Thyroid gland (tissue), 4 donors: ENCODE measurements around the gene EXOC4.

ENCODE experiments used
- POLR2A ChIP-seq, 2 donors: fragments of 450-650 bp; IDR thresholded peaks; one replicate each; pipeline ENCODE4 v1.6.1; 2017; ENCODE audit warnings: antibody characterized with exemption in 2 of 2, mild to moderate bottlenecking in 2 of 2, moderate library complexity in 1 of 2
- TF ChIP-seq, protein P1 (sequence below), 6 experiments: fragments of 200-600 bp in 3 of 6; fragments of 450-650 bp in 3 of 6; sonication (generic) in 3 of 6; IDR thresholded peaks; one replicate each; pipeline ENCODE4 v1.5.1; 2016 to 2019; ENCODE audit warnings: antibody characterized with exemption in 6 of 6, mild to moderate bottlenecking in 2 of 6, inconsistent platforms in 1 of 6, moderate library complexity in 1 of 6

DNA sequence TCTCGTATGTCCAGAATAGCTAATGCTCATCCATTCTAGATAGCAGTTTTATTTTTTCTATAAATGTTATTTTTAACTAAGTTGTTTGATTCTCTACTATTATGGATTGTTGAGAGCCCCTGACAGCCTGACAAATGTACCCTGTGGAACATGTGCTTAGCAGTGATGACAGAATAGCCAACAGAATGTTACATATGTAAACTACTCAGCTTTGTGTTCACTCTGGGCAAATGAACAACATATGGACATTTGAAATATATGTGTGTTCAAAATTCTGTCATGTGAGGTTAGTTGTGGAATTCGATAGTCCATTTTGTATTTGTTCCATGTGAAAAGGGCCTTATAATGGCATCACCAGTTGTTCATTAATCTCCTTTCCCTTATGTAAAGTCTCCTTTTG, 199.7 kb downstream of the EXOC4 start:
- TF ChIP-seq, protein P1, sequence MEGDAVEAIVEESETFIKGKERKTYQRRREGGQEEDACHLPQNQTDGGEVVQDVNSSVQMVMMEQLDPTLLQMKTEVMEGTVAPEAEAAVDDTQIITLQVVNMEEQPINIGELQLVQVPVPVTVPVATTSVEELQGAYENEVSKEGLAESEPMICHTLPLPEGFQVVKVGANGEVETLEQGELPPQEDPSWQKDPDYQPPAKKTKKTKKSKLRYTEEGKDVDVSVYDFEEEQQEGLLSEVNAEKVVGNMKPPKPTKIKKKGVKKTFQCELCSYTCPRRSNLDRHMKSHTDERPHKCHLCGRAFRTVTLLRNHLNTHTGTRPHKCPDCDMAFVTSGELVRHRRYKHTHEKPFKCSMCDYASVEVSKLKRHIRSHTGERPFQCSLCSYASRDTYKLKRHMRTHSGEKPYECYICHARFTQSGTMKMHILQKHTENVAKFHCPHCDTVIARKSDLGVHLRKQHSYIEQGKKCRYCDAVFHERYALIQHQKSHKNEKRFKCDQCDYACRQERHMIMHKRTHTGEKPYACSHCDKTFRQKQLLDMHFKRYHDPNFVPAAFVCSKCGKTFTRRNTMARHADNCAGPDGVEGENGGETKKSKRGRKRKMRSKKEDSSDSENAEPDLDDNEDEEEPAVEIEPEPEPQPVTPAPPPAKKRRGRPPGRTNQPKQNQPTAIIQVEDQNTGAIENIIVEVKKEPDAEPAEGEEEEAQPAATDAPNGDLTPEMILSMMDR (IDR thresholded peaks at IDR 0.05): no peak
- no peak for TF ChIP-seq POLR2A (IDR thresholded peaks at IDR 0.05)
